Midbrain (tissue), 1 donor: ENCODE measurements around the gene PHEX.

Experiments used
- DNase-seq: peaks from one replicate; lab custom pipeline; 2025; lab: John Stamatoyannopoulos, UW

Gene PHEX

DNA sequence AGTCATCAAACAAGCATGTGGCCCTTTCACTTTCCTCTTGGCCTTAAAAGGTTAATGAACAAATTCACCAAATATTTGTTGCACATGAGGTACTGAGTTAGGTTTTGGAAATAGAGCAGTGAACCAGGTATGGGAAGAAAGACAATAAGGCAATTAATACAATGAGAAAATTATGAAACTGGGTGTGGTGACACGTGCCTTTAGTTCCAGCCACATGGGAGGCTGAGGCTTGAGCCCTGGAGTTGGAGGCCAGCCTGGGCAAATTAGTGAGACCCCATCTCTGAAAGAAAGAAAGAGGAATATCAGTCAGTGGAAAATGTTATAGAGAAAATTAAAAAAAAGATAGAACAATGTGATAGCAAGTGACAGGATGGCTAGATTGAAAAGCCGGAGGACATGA, 8.1 kb downstream of the PHEX start:
- DNase-seq: no peak

- DNase-seq: no peak
Observed at GRCh38 chrX:22041907-22042530, 9.9 kb downstream of the PHEX start.

DNA sequence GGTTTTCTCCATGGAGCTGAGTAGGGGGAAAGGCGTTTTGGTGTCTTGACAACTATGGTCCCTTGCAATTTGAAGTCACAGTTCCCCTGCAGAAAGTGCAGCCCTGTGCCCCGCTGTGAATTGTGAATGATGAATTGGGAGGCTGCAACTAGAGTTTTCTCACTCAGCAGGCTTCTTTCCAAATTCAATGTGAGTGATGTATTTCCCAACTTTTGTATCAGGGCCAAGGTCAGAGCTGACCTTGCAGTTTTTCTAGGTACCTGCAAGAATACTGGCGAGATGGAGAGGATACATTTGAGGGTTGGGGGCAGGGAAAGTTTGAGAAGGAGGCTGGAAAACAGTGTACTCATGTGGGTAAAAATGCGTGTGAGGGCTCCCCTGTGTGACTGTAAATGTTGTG, 11.7 kb downstream of the PHEX start:
- DNase-seq: no peak

GRCh38 chrX:22047468-22047867, 15.3 kb downstream of the PHEX start:
- DNase-seq: no peak

DNA sequence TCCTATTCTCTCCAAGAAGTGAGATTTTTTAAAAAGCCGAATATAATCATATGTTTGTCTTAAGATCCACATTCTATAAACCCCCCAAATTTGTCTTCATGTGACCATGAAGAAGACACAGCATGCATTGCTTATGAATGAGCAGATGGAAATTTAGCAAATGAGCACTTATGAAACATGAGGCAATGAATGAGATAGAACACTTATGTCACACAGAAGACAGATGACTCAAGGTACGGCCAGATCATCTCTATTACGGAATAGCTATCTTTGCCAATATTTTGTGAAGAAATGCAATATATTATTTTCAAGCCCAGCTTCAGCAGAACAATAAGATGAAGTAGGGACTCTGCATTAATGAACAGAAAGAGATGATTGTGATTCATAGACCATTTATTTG, 21.4 kb downstream of the PHEX start:
- no peak for DNase-seq

GRCh38 chrX:22056235-22056634, 24.1 kb downstream of the PHEX start:
- no peak for DNase-seq

- DNase-seq: no peak
Observed at GRCh38 chrX:22057667-22058066, 25.5 kb downstream of the PHEX start.

DNA sequence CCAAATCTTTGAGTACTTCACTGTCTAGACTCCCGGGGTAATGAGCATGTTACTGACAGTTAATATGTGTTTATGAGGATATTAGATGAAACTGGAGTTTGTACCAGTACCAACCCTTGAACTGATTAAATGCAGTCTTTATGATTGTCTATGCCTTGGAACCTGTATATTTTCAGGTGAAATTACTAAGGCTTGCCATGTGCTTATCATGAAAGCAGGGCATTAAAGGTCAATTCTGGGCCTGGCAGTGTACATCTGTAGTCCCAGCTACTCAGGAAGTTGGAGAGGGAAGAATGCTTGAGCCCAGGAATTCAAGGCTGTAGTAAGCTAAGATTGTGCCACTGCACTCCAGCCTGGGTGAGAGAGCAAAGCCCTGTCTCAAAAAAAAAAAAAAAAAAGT, 27.6 kb downstream of the PHEX start:
- DNase-seq: no peak

DNA sequence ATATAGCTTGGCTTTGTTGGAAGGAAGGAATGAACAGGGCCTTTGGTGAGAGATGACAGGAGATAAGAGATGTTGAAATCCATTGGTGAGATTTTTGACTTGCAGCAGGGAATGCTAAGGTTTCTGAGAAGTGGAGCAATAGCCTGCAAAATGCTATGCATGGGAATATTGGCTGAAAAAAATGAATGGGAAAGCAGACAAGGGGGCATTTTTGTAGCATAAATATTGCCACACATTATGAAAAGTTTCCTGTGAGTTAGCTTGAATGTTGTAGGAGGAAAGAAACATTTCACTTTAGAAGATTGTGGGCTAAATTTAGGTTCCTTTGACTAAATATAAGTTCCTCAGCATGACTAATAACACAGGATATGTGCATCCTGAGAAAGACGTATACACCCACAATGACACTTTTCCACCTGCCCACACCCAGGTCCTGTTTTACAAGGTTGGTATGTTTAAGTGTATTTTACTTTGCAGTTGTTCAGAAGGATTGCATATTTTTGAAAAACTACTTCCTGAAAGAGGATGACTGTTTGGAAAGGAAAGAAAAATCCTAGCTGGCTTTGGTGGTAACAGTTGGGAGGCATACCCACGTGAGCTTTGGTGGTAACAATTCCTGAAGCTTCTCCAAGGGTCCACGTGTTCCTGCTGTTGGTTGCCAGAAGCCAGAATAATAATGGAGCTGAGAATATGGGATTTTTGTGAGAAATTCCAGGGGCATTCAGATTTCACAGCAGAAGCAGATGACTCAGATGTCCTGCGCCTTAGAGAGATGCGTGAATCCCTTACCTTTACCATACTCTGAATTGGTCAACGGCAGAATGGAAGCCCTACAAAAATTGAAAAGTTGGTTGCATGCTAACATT, 28.5 kb downstream of the PHEX start:
- no peak for DNase-seq

DNA sequence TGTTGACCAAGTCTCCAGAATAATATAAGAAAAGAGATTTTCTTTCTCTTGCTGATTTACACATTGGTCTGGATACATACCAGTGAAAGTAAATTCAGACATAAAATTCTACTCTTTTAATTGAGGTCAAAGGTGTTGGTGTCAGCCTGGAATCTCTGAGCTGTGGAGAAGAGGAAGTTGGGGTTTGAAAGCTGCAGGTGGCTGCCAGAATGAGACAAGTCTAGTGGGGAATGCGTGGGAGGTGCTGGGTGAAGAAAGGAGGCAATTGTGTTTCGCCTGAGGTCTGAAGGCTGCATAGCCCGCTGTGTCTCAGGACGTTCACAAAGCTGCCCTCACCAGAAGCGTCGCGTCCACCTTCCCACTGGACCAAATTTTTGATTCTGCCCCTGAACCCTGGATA, 31.2 kb downstream of the PHEX start:
- no peak for DNase-seq

GRCh38 chrX:22069586-22069985, 37.5 kb downstream of the PHEX start:
- DNase-seq: no peak

GRCh38 chrX:22073928-22074327, 41.8 kb downstream of the PHEX start:
- DNase-seq: no peak

DNA sequence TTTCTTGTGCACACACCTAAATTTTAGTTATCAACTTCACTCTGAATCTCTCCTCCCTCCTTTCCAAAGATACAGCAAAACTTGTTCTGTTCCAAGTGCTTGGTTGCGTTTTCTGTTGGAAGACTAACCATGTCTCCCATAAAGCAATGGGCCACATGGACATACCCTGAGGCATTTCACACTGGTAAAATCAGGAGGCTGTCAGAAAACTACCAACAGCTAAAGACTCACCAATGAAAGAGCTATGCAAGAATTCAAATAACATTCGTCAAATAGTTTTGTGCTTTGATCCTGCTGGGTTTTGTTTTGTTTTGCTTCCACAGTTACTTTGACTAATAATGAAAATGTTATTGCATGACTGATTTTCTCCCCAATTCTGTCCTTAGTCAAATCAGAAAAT, 46.0 kb downstream of the PHEX start:
- no peak for DNase-seq

DNA sequence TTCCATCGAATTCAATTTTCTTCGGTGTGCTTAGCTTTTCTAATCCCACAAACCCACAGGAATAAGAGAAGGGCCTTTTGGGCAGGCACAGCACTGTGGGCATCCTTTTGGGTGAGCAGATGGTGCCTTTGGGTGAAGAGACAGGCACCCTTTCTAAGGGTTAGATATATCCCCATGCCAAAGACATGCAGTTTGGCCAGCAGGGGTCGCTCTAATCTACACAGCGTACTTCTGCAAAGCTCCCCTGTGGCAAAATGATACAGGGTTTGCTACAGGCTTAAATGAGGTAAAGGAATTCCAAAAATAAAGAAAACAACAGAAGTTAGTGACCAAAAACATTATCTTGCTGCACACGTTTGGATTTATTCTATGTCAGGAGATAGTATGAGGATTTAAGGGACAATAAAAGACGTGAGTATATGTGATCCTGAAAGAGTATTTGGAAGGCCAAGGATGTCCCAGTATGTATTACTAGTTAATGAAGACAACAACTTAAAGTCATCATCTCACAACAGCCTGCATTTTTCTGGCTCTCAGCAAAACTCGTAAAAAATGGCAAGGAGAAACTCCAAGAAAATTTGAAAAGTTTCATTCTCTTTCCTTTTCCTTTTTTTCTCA, 49.5 kb downstream of the PHEX start:
- DNase-seq: no peak

- DNase-seq: no peak
Observed at GRCh38 chrX:22086003-22086402, 53.9 kb downstream of the PHEX start.

DNA sequence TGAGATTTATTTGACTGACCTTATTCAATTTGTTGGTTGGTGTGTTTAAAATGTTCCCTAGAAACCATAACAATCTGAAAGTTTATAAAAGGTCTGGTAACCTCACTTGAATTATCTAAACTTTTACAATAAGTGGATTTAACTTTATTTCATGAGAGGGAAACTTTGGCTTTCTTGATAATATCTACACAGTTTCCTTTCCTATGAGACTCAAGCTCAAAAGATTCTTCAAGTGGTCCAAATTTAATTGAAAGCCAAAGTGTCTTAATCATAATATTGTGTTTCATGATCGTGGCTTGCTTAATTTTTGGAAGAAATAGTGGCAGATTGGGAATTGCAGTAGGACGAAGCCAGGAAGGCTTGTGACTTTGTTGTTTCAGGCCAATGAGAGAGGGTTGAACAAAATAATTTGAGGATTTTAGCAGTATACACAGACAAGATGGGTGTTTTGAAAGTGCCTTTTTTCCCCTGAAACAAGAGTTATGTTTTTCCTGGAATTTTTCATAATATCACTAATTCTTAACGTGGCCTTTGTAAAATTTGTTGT, 55.0 kb downstream of the PHEX start:
- DNase-seq: no peak

DNA sequence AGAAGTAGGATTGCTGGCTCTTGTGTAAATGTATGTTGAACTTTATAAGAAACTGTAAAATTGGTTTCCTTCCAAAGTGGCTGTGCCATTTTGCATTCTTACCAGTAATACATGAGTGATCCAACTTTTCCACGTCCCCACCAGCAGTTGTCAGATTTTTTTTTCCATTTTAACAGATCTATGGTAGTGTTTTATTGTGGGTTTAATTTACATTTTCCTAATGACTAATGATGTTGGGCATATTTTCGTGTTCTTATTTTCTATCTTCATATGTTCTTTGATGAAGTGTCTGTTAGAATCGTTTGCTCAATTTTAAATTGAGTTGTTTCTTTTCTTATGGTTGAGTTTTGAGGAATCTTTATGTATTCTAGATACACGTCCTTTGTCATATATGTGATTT, 56.2 kb downstream of the PHEX start:
- DNase-seq: no peak

GRCh38 chrX:22090181-22090580, 58.1 kb downstream of the PHEX start:
- DNase-seq: no peak

GRCh38 chrX:22093550-22093949, 61.4 kb downstream of the PHEX start:
- no peak for DNase-seq

DNA sequence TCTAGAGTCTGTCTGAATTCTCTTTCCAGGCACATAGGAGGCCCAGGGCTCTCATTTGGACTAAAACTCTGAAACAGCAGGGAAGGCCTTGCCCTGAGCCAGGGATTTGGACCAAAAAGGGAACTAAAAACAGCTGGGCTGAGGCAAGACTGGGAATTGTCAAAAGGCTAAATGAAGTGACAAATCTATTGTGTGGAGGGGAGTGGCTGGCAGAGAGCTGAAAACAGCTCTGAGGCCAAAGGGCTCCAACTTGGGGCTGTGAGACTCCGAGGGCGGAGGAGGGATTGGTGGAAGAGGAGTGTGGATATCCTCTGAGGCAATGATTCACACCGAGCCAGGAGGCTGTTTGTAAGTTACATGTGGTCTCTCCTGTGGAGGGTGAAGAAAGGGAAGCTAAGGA, 63.2 kb downstream of the PHEX start:
- DNase-seq: no peak

GRCh38 chrX:22095856-22096255, 63.7 kb downstream of the PHEX start:
- no peak for DNase-seq

DNA sequence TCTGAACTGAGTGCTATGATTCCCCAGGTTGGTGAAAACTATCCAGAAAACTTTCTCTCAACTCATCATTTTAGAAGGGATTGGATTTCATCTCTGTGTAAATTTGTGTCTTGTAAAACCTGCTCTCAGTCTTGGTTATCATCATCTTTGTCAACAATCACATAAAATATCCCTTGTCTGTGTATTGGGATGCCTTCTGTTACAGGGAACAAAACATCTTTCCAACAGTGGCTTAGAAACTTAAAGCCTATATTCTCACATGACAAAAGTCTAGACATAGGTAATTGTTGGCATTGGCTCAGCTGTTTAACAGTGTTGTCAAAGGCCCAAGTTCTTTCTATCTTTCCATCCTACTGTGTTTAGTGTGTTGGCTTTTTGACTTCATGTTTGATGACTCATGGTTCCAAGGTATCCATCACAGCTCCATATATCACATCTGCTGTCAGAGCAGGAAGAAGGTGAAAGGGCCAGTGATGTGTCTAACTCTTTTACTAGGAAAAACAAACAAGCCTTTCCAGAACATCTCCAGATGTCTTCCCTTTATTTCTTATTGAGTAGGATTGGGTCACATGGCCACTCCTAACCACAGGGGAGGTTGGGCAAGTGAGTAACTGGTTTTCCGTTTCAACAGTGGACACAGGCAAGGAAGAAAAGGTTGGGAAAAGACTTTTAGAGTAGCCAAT, 65.0 kb downstream of the PHEX start:
- no peak for DNase-seq
